GM06990 (cell line): ENCODE results near the gene MOB2.

ENCODE experiments used
- DNase-seq: peaks from one replicate; pipeline ENCODE4 v3.0.0-alpha.2; 2011; ENCODE audit not compliant: insufficient read length; ENCODE audit errors: extremely low read depth
- H3K27me3 ChIP-seq: replicated peaks from 2 replicates; pipeline ENCODE4 v1.6.0; 2011; ENCODE audit warnings: low read length; ENCODE audit not compliant: control insufficient read depth, insufficient read depth
- H3K36me3 ChIP-seq: 2 replicates; pipeline ENCODE4 v1.5.1; 2011; ENCODE audit warnings: low read length; ENCODE audit not compliant: control insufficient read depth, insufficient read depth
- H3K4me3 ChIP-seq: replicated peaks from 2 replicates; pipeline ENCODE4 v1.5.1; 2011; ENCODE audit warnings: low read depth, mild to moderate bottlenecking, control low read depth, low read length
- TF ChIP-seq, protein P1 (sequence below): IDR thresholded peaks from 2 replicates; pipeline ENCODE4 v1.5.1; 2011; ENCODE audit warnings: low read length, control low read depth, mild to moderate bottlenecking, inconsistent platforms; ENCODE audit not compliant: insufficient read depth, poor library complexity, severe bottlenecking

Gene MOB2

DNA sequence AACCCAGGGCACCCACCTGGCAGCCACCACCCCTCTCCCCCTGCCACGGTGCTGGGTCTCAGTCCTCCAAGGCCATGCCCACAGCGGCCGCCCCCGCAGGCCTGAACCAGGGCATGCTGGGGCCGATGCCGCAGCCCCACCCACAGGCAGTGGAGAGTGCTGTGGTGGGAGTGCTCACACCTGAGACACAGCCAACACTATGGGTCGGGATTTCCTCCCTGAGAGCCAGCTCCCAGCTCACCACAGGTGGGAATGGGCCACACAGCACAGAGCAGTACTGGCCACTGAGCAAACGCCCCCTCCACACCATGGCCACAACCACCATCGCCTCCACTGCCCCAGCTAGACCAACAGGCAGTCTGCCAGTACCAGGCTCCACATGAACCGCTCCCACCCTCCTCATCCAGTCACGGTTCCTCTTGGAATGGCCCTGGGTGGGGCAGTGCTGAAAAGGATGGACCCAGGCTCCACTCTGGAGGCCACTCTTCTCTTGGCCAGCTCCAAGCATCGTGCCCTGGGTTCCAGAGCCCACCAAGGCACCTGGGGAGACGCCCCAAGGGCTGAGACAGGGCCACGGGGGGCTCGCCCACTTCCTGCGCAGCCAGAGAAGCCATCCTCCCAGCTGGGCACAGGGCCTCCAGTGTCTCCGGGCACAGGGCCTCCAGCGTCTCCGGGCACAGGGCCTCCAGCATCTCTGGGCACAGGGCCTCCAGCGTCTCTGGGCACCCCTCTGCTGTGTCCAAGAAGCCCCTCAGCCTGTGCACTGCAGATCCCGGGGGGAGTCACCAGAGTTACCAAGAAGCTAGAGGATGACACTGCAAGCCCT, 14.2 kb downstream of the MOB2 start:
- DNase-seq = no peak
- H3K4me3 ChIP-seq = no peak overlapping the region
- no peaks in the 10 kb centered on the region for H3K27me3 ChIP-seq
- peaks cover under 1% of the 10 kb centered on the region for H3K36me3 ChIP-seq
- TF ChIP-seq, protein P1, sequence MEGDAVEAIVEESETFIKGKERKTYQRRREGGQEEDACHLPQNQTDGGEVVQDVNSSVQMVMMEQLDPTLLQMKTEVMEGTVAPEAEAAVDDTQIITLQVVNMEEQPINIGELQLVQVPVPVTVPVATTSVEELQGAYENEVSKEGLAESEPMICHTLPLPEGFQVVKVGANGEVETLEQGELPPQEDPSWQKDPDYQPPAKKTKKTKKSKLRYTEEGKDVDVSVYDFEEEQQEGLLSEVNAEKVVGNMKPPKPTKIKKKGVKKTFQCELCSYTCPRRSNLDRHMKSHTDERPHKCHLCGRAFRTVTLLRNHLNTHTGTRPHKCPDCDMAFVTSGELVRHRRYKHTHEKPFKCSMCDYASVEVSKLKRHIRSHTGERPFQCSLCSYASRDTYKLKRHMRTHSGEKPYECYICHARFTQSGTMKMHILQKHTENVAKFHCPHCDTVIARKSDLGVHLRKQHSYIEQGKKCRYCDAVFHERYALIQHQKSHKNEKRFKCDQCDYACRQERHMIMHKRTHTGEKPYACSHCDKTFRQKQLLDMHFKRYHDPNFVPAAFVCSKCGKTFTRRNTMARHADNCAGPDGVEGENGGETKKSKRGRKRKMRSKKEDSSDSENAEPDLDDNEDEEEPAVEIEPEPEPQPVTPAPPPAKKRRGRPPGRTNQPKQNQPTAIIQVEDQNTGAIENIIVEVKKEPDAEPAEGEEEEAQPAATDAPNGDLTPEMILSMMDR = no peak

DNA sequence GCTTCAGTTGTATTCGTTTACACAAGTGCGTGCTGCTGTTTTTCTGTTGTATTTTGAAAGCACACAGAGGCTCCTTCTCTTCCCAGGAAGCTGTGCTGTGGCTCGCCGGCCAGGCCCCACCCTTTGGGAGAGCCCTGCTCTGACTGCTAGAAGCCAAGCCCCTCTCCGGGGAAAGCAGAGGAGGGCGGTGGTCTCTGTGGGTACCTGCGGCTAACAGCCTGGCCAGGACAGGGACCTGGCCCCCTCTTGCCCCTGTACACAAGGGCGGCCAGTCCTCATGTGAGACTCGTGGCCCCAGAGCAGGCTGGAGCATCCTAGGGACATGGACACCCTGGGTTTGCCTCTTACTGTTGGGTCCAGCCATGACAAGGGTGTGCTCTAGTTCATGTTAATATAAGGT, 14.8 kb downstream of the MOB2 start:
- no peaks in the 10 kb centered on the region for H3K27me3 ChIP-seq
- no peaks in the 10 kb centered on the region; the same call in none of the 2 replicates for H3K36me3 ChIP-seq
- DNase-seq = no peak
- H3K4me3 ChIP-seq = no peak overlapping the region
- TF ChIP-seq, protein P1 = no peak

DNA sequence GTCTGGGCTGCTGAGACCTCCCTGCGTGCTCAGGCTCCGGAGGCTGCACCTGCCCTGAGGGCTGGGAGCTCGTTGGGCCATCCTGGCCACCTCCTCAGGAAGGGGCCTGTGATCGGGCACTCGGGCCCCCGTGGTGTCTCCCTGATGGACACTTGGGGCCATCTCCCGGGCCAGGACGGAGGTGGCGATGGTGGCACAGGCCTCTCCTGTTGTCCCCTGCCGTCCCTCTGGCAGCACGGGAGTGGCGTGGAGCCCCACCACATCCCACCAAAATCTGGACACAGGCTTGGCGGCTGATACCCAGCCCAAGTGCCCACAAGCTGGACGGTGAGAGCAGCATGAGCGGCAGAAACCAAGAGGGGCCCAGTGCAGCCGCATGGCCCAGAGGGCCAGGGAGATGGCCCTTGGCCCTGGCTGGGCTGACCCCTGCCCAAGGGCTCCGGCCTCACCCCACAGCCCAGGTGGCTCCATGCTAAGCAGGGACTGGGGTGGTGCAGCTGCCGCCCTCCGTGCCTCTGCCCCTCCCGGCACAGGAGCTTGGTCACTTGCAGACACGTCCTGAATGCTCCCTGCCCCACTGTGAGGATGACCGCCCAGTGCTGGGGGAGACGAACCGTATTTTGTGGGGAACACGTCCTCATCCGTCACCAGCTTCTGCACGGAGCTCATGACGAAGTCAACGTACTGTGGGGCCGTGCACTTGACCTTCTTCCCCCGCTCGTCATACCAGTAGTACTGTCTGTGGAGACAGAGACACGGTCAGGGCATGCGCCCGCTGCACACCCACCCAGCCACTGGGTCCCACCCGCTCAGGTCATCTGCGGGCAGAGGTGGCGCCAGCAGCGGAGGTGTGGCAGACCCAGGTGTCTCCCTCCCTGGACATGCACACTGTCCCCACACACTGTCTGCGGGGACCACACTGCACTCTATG, 15.6 kb downstream of the MOB2 start:
- TF ChIP-seq, protein P1 = no peak
- Histone ChIP-seq H3K27me3 (no peaks in the 10 kb centered on the region), H3K36me3 (no peaks in the 10 kb centered on the region; the same call in none of the 2 replicates), H3K4me3 (no peak overlapping the region)
- no peak for DNase-seq

DNA sequence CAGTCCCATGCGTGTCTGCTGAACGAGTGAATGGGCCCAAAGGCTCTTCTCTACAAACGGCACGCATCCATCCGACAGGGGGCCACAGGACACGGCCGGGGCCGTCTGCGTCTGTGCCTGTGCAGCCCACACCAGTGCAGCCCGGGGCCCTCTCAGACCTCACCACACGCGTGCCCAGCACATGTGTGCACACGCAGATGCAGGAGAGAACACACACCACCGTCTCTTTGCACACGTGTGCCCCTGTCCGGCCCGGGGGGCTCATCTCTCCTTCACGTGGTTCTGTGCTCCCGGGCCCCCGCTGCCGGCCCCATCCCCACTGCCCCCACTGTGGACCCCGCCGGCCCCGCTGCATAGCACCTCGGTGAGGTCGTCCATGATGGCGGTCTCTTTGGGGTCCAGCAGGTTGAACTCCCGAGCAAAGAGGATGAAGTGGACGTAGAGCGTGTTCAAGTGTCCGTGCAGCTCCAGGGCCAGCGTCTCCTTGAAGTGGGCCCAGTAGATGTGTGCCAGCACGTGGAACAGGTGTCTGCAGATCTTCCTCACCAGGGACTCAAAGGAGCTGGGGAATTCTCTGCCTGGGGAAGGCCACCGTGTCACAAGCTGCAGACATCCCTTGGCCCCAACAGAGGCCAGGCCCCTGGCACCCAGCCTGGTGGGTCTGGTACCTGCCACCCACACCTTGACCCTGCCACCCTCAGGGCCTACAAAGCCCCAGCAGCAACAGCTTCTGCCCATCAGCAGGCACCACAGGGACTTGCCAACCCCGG, 16.5 kb downstream of the MOB2 start:
- Histone ChIP-seq H3K36me3 (no peaks in the 10 kb centered on the region; the same call in none of the 2 replicates), H3K4me3 (no peak overlapping the region), H3K27me3 (no peaks in the 10 kb centered on the region)
- no peak for DNase-seq
- TF ChIP-seq, protein P1 = no peak

DNA sequence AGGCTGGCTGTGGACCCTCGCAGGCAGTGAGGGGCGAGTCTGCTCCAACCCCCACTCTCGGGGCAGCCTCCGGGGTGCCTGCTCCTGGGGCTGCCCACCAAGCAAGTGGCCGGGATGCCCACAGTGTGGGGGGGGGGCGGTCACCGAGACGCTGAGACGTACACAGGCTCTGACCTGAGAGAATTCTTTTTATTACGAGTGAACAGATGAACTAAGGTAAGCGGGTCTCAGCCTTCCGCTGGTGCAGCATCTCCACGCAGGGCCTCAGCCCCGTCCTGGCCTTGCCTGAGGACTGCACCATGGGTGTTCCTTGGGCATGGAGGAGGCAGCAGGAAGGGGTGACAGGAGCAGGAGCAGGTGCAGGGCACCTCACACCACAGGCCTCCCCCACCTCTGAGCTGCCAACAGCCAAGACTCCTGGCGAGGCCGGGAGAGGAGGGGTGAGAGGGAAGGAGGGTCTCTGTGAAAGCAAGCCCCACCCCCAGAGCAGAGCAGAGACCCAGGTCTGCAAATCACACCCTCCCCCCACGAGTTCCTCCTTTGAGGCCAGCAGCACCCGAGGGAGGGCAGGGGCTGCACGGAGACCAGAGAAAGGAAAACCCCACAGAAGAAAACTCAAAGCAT, 17.2 kb downstream of the MOB2 start:
- TF ChIP-seq, protein P1 = no peak
- Histone ChIP-seq H3K36me3 (no peaks in the 10 kb centered on the region; the same call in none of the 2 replicates), H3K27me3 (no peaks in the 10 kb centered on the region), H3K4me3 (no peak overlapping the region)
- no peak for DNase-seq
